ENCODE measurements around the gene MYH7B.

GRCh38 chr20:34980543-34981233 lies 25.0 kb downstream of the MYH7B start:
- TF ChIP-seq CTCF (conservative IDR thresholded peaks at IDR 0.05 in 1 of 2, IDR thresholded peaks at IDR 0.05 in 1 of 2; ENCODE audit: extremely low read depth in 1 of 2, insufficient read depth in 1 of 2, low read depth in 1 of 2, low read length in 2 of 2) (no peak), EZH2 (IDR thresholded peaks at IDR 0.05; ENCODE audit: borderline replicate concordance, low read length) (no peak)

All from mammary epithelial cell (primary cell).